Omental fat pad (tissue), 4 donors: Measurements from ENCODE around the gene LATS2. TPM values are rescaled to one million over a fixed set of nuclear protein-coding genes. Genes with fewer than 3 reads are reported as not detected.
"Not testable (repeated sequence)": the region's sequence is repeated elsewhere in the genome, so short reads cannot be mapped to it uniquely, and the experiment has no call there.

Source experiments
- ATAC-seq: fragments of 150-250 bp; one replicate; pipeline ENCODE4 v1.9.1; 2016; ENCODE audit warnings: mild to moderate bottlenecking, moderate library complexity; ENCODE audit not compliant: low FRiP score
- DNase-seq: peaks from one replicate; pipeline ENCODE4 v3.0.0-alpha.2; 2019; ENCODE audit warnings: low spot score
- total RNA-seq, 4 donors: library from RNA; depleted of rRNA; stranded (reverse); fragments of >200 nt; gene quantifications; one replicate each; pipeline ENCODE4 v1.1.0, GENCODE V29; 2016
- TF ChIP-seq, protein P1 (sequence below), 3 donors: fragments of 450-650 bp; IDR thresholded peaks; one replicate each; pipeline ENCODE4 v1.5.1; 2016 to 2017; ENCODE audit warnings: antibody characterized with exemption in 3 of 3, mild to moderate bottlenecking in 3 of 3, moderate library complexity in 2 of 3

Gene LATS2
- total RNA-seq, 4 donors from 2014 or later: 27.6 to 48.0 (median 36.4) TPM

DNA sequence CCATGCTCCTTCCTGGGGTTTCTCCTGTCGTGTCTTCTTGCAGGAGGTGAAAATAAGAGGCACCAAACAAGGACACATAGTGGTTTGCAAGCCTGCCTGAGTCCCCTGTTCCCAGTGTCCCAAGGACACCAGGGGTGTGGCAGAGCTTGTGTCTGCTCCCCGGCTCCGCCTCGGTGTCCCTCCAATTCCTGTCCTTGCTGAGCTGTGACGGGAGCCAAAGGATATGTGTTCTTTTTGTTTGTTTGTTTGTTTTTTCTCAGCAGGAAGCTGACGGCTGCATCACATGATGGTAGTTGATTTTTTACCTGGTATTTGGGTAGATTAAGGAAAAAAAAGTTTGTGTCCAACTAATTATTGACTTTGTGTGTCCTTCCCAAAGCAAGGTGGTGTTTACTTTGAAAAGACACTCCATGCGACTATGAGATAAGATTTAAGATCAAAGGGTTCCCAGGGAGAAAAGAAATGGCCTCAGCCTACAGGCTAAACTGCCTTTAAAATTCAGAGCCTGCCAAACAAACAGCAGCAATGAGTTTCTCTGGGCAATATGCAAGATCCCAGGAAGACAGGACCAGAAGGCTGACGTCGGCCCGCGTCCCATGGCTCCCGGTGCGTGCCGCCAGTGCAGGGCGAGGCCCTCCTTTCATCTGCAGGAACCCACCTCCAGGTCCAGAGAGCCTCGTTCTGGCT is 108.0 kb downstream of the LATS2 start:
- TF ChIP-seq, protein P1, sequence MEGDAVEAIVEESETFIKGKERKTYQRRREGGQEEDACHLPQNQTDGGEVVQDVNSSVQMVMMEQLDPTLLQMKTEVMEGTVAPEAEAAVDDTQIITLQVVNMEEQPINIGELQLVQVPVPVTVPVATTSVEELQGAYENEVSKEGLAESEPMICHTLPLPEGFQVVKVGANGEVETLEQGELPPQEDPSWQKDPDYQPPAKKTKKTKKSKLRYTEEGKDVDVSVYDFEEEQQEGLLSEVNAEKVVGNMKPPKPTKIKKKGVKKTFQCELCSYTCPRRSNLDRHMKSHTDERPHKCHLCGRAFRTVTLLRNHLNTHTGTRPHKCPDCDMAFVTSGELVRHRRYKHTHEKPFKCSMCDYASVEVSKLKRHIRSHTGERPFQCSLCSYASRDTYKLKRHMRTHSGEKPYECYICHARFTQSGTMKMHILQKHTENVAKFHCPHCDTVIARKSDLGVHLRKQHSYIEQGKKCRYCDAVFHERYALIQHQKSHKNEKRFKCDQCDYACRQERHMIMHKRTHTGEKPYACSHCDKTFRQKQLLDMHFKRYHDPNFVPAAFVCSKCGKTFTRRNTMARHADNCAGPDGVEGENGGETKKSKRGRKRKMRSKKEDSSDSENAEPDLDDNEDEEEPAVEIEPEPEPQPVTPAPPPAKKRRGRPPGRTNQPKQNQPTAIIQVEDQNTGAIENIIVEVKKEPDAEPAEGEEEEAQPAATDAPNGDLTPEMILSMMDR (IDR thresholded peaks at IDR 0.05): no peak
- ATAC-seq: no peak
- DNase-seq: no peak

GRCh38 chr13:20952838-20953237 is 108.5 kb downstream of the LATS2 start:
- TF ChIP-seq, protein P1 (IDR thresholded peaks at IDR 0.05): no peak
- DNase-seq: no peak
- ATAC-seq: no peak

DNA sequence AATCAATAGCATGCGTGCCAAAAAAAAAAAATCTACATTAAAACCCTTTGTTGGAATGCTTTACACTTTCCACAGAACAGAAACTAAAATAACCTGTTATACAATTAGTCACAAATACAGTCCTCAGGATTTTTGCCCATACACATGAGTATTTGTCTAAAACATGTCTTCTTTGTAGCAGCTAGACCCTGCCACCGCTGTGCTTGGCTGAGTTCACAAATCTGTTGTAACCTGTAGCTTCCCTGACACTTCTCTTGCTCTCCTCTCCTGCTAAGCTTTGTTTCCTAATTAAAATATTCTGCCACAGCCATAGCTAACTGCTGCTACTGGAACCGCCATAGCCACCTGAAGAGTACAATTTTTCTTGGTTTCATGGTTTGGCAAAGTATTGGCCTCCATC is 113.4 kb downstream of the LATS2 start:
- not testable (repeated sequence) for DNase-seq, ATAC-seq

DNA sequence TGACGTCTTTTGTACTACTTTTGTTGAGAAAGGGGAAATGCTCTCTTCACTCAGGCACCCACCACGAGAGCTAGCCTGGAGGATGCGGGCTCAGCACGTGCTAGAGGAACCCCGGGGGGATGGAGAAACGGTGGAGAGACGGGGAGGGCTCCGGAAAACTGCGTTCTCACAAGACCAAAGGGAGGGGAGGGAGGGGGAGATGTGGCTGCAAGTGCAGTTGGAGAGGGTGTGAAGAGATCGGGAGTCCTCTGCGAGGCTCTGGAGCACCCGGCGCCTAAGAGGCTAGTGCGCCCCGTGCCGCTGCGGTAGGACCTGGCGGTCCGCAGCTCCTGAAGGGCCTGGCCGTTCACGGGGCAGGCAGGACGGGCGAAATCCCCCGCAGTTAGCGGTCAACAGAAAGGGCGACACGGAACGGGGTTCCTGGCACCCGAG is 115.4 kb downstream of the LATS2 start:
- TF ChIP-seq, protein P1 (IDR thresholded peaks at IDR 0.05): no peak
- DNase-seq: no peak
- ATAC-seq: no peak

DNA sequence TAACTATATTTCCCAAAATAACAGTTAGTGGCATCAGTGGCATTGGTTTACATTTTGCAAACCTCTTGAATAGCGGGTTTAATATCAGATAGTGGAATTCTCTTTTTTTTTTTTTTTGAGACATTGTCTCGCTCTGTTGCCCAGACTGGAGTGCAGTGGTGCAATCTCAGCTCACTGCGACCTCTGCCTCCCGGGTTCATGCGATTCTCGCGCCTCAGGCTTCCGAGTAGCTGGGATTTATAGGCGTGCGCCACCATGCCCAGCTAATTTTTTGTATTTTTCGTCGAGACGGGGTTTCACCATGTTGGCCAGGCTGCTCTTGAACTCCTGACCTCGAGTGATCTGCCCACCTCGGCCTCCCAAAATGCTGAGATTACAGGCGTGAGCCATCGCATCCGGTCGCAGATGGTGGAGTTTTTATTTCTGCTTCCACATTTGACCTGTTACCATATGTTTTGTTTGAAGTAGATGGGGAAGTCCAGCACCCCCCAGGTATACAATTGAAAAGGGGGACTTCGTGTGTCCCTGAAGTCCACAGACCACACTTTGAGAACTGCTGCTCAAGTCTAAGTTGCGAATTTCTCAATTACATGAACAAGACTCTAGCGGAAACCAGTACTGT is 118.3 kb downstream of the LATS2 start:
- no peak for DNase-seq
- TF ChIP-seq, protein P1 (IDR thresholded peaks at IDR 0.05): no peak
- no peak for ATAC-seq

DNA sequence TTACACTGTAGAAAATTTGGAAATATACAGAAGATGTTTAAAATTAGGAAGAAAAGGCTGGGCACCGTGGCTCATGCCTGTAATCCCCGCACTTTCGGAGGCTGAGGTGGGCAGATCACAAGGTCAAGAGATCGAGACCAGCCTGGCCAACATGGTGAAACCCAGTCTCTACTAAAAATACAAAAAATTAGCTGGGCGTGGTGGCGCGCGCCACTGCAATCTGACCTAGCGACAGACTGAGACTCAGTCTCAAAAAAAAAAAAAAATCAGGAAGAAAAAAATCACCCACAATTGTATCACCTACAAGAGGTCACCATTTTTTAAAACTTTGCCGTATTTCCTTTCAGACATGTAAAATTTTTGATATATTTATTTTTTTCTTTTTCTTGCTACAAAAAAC is 120.9 kb downstream of the LATS2 start:
- DNase-seq, ATAC-seq: not testable (repeated sequence)

- DNase-seq: no peak
- TF ChIP-seq, protein P1 (IDR thresholded peaks at IDR 0.05): no peak
- ATAC-seq: no peak
Measured at GRCh38 chr13:20940083-20940482, 121.3 kb downstream of the LATS2 start.

DNA sequence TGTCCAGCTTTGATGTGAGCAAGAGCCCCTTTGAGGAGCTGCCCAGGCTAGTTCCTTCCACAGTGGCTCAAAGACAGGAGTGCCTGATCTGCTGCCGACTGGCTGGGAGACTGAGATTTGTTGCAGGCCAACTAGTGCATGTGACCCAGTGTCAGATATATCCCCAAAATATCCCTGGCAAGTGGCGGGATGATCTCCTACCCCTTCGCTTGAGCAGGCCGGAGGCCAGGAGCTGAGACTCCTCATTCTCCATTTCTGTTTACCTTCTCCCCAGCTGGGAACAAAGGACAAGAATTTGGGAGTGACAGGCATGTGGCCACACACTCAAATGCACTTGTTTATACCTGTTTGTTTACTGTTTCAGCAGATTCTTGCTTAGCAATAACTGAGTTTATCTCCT is 121.7 kb downstream of the LATS2 start:
- TF ChIP-seq, protein P1 (IDR thresholded peaks at IDR 0.05): no peak
- DNase-seq (no peak), ATAC-seq (no peak)
